Keratinocyte (primary cell): ENCODE data around the gene ETFB. TPM values are rescaled to one million over a fixed set of nuclear protein-coding genes. Genes with fewer than 3 reads are reported as not detected.

Source experiments
- DNase-seq: peaks from one replicate; pipeline ENCODE4 v3.0.0-alpha.2; 2011; ENCODE audit warnings: low read depth, missing footprints, low spot score
- FAIRE-seq: peaks from 2 replicates; lab custom pipeline; 2011; peaks lifted over from hg19 to GRCh38; lab: Jason Lieb, UNC
- H2AFZ ChIP-seq: 2 replicates; pipeline ENCODE4 v1.6.0; 2012; ENCODE audit warnings: low read length, control low read depth, inconsistent platforms; ENCODE audit not compliant: control insufficient read depth
- H3K27ac ChIP-seq: 2 replicates; pipeline ENCODE4 v1.5.1; 2011; ENCODE audit warnings: low read length; ENCODE audit not compliant: control insufficient read depth, insufficient read depth
- H3K27me3 ChIP-seq: 3 replicates; pipeline ENCODE4 v1.6.0; 2011; ENCODE audit warnings: low read length; ENCODE audit not compliant: control insufficient read depth, insufficient read depth; ENCODE audit errors: extremely low read depth
- H3K36me3 ChIP-seq, 2 experiments: 2 replicates in 1 of 2; 3 replicates in 1 of 2; pipeline ENCODE4 v1.5.1; 2011; ENCODE audit warnings: low read length in 2 of 2, mild to moderate bottlenecking in 1 of 2; ENCODE audit not compliant: control insufficient read depth in 2 of 2, insufficient read depth in 2 of 2; ENCODE audit errors: extremely low read depth in 1 of 2
- H3K4me1 ChIP-seq: 3 replicates; pipeline ENCODE4 v1.5.1; 2011; ENCODE audit warnings: low read length; ENCODE audit not compliant: control insufficient read depth, insufficient read depth; ENCODE audit errors: extremely low read depth
- H3K4me2 ChIP-seq: 3 replicates; pipeline ENCODE4 v1.6.0; 2011; ENCODE audit warnings: low read depth, low read length; ENCODE audit not compliant: control insufficient read depth, insufficient read depth; ENCODE audit errors: extremely low read depth
- H3K4me3 ChIP-seq, 3 experiments: fragments of 200-600 bp in 1 of 3; sonication (generic) in 1 of 3; 2 replicates in 2 of 3; 3 replicates in 1 of 3; pipeline ENCODE4 v1.5.1; 2011 to 2016; ENCODE audit warnings: low read length in 3 of 3, mild to moderate bottlenecking in 3 of 3, control low read depth in 2 of 3, inconsistent platforms in 1 of 3, low read depth in 1 of 3, mixed read lengths in 1 of 3, mixed run types in 1 of 3, moderate library complexity in 1 of 3; ENCODE audit not compliant: control insufficient read depth in 2 of 3, insufficient read depth in 2 of 3; ENCODE audit errors: extremely low read depth in 1 of 3
- H3K79me2 ChIP-seq: 2 replicates; pipeline ENCODE4 v1.6.0; 2012; ENCODE audit warnings: low read length; ENCODE audit not compliant: control insufficient read depth, insufficient read depth
- H3K9ac ChIP-seq: 3 replicates; pipeline ENCODE4 v1.6.0; 2011; ENCODE audit warnings: low read length; ENCODE audit not compliant: control insufficient read depth, insufficient read depth; ENCODE audit errors: extremely low read depth
- H3K9me1 ChIP-seq: 3 replicates; pipeline ENCODE4 v1.6.0; 2011; ENCODE audit warnings: low read length; ENCODE audit not compliant: control insufficient read depth, insufficient read depth; ENCODE audit errors: extremely low read depth
- H3K9me3 ChIP-seq: 2 replicates; pipeline ENCODE4 v1.5.1; 2012; ENCODE audit warnings: low read depth, low read length; ENCODE audit not compliant: control insufficient read depth
- H4K20me1 ChIP-seq: 3 replicates; pipeline ENCODE4 v1.6.0; 2011; ENCODE audit warnings: low read length; ENCODE audit not compliant: control insufficient read depth, insufficient read depth; ENCODE audit errors: extremely low read depth
- CTCF ChIP-seq, 3 experiments: IDR thresholded peaks in 1 of 3; conservative IDR thresholded peaks in 1 of 3; optimal IDR thresholded peaks in 1 of 3; 2 replicates in 2 of 3; 3 replicates in 1 of 3; pipeline versions ENCODE3 to v1.5.1; 2011; ENCODE audit warnings: low read length in 3 of 3, mild to moderate bottlenecking in 3 of 3, moderate library complexity in 2 of 3, control low read depth in 1 of 3, inconsistent platforms in 1 of 3; ENCODE audit not compliant: insufficient read depth in 2 of 3; ENCODE audit errors: extremely low read depth in 1 of 3
- EZH2 ChIP-seq: IDR thresholded peaks from one replicate; pipeline ENCODE4 v1.6.1; 2012; ENCODE audit warnings: inconsistent platforms, mild to moderate bottlenecking, low read length, moderate library complexity
- dilution Hi-C: fragments of 300-500 bp; cut with MboI; formaldehyde crosslinking; loops from one replicate; pipeline ENCODE4 v1.7.0; 2020; ENCODE audit warnings: low sequenced_read_pairs; ENCODE audit not compliant: extremely low pct_ligation_motif_present
- polyA plus RNA-seq, 5 experiments: library from polyadenylated mRNA; depleted of rRNA in 3 of 5; stranded (reverse) in 3 of 5; stranded (forward) in 1 of 5; unstranded in 1 of 5; fragments of >200 nt; gene quantifications; 1 replicate in 1 of 5; 2 replicates in 3 of 5; 3 replicates in 1 of 5; pipeline versions ENCODE4 v1.2.1 to v1.2.3, GENCODE V29; 2011 to 2012; ENCODE audit warnings: missing spikeins in 2 of 5, low read depth in 1 of 5, low replicate concordance in 1 of 5

ETFB gene
- polyA plus RNA-seq, 1 donor (not counting 4 experiments of a cell fraction or from before 2014, with no cell fraction given) = 95.2 TPM

GRCh38 chr19:51391073-51391611 lies 25.0 kb upstream of the ETFB start:
- Histone ChIP-seq H3K27me3 (no peaks in the 10 kb centered on the region), H3K4me2 (no peak overlapping the region), H3K9me3 (no peaks in the 10 kb centered on the region), H3K79me2 (no peaks in the 10 kb centered on the region), H3K9ac (no peak overlapping the region), H3K4me1 (no peaks in the 10 kb centered on the region), H3K4me3 (no peak overlapping the region), H2AFZ (no peak overlapping the region), H4K20me1 (no peaks in the 10 kb centered on the region), H3K36me3 (no peaks in the 10 kb centered on the region), H3K27ac (no peak overlapping the region), H3K9me1 (no peaks in the 10 kb centered on the region)
- TF ChIP-seq EZH2 (no peak), CTCF (optimal IDR thresholded peaks at IDR 0.05 in 1 of 3, IDR thresholded peaks at IDR 0.05 in 1 of 3, conservative IDR thresholded peaks at IDR 0.05 in 1 of 3; ENCODE audit: extremely low read depth in 1 of 3, insufficient read depth in 2 of 3, low read length in 3 of 3) (no peak)
- dilution Hi-C loops = no loop called here
- FAIRE-seq (no peak), DNase-seq (no peak)

- no peak overlapping the region for H2AFZ ChIP-seq
- H3K4me3 ChIP-seq = no peak overlapping the region
- no peaks in the 10 kb centered on the region for H4K20me1 ChIP-seq
- H3K9ac ChIP-seq = no peak overlapping the region
- H3K27ac ChIP-seq = no peak overlapping the region
- no peaks in the 10 kb centered on the region for H3K9me3 ChIP-seq
- no peaks in the 10 kb centered on the region for H3K9me1 ChIP-seq
- FAIRE-seq (no peak), DNase-seq (no peak)
- no peak overlapping the region for H3K4me2 ChIP-seq
- H3K79me2 ChIP-seq = no peaks in the 10 kb centered on the region
- dilution Hi-C loops = no loop called here
- TF ChIP-seq CTCF (optimal IDR thresholded peaks at IDR 0.05 in 1 of 3, IDR thresholded peaks at IDR 0.05 in 1 of 3, conservative IDR thresholded peaks at IDR 0.05 in 1 of 3; ENCODE audit: extremely low read depth in 1 of 3, insufficient read depth in 2 of 3, low read length in 3 of 3) (no peak), EZH2 (no peak)
- no peaks in the 10 kb centered on the region for H3K4me1 ChIP-seq
- H3K36me3 ChIP-seq = no peaks in the 10 kb centered on the region
- no peaks in the 10 kb centered on the region for H3K27me3 ChIP-seq
These were observed 23.0 kb upstream of the ETFB start for GRCh38 chr19:51389143-51389542.
